ENCODE measurements around the gene CSAD. TPM values are rescaled to one million over a fixed set of nuclear protein-coding genes. Genes with fewer than 3 reads are reported as not detected.
"Not testable (repeated sequence)": the region's sequence is repeated elsewhere in the genome, so short reads cannot be mapped to it uniquely, and the experiment has no call there.

The CSAD gene
- total RNA-seq, 1 experiment from 2014 or later = 11.5 TPM

- TF ChIP-seq ZBTB43 (CRISPR knock-in tag; IDR thresholded peaks at IDR 0.05) = no peak
Observed at GRCh38 chr12:53113136-53113705, 67.5 kb downstream of the CSAD start (continued).

GRCh38 chr12:53112431-53112830, 68.3 kb downstream of the CSAD start:
- H3K4me3 Mint-ChIP-seq; POLR2A ChIA-PET; DNase-seq (ENCODE audit: low spot score); H3K4me1 Mint-ChIP-seq; ATAC-seq; H3K36me3 Mint-ChIP-seq; H3K27ac Mint-ChIP-seq: not testable (repeated sequence)
- CTCF ChIA-PET = interaction anchor here (0.7 kb wide), 2 partner anchors 105 to 335 kb away, joined by 4 to 5 read pairs; partner anchors contain the start of gene KRT76
- Mint-ChIP-seq H3K27me3 (ENCODE audit: low read depth) (peaks cover 15% of the 10 kb centered on the region), H3K9me3 (peaks cover 10% of the 10 kb centered on the region)

Other genes starting within 250 kb of the CSAD start
- 461 to 525 TPM (median 465 TPM) in 3 replicates for gene KRT18, start 231.8 kb downstream of the CSAD start, total RNA-seq (2021)
- gene EIF4B, start 174.5 kb downstream of the CSAD start, total RNA-seq (2021) = 730 to 860 TPM (median 838 TPM) in 3 replicates
- 3.4 to 7.7 TPM (median 4.1 TPM) in 3 replicates for gene TNS2, start 130.9 kb downstream of the CSAD start, total RNA-seq (2021)
- gene SPRYD3, start 101.5 kb downstream of the CSAD start, total RNA-seq (2021) = 6.5 to 11.9 TPM (median 6.8 TPM) in 3 replicates
- gene IGFBP6, start 83.3 kb downstream of the CSAD start, total RNA-seq (2021) = 6.4 to 11.2 TPM (median 7.4 TPM) in 3 replicates
- not detected in 3 replicates for gene SOAT2, start 77.4 kb downstream of the CSAD start, total RNA-seq (2021)
- gene ZNF740, start 203 bp downstream of the CSAD start, total RNA-seq (2021) = 26.6 to 36.6 TPM (median 36.1 TPM) in 3 replicates
- 0.90 to 1.4 TPM (median 1.1 TPM) in 3 replicates for gene ITGB7, start 26.3 kb upstream of the CSAD start, total RNA-seq (2021)
- 68.1 to 77.2 TPM (median 69.7 TPM) in 3 replicates for gene RARG, start 51.3 kb upstream of the CSAD start, total RNA-seq (2021)
- 41.5 to 61.4 TPM (median 48.5 TPM) in 3 replicates for gene ESPL1, start 87.4 kb upstream of the CSAD start, total RNA-seq (2021)
- 263 to 286 TPM (median 270 TPM) in 3 replicates for gene PFDN5, start 114.6 kb upstream of the CSAD start, total RNA-seq (2021)
- gene MYG1, start 118.8 kb upstream of the CSAD start, total RNA-seq (2021) = 84.7 to 93.1 TPM (median 92.8 TPM) in 3 replicates
- gene AAAS, start 140.7 kb upstream of the CSAD start, total RNA-seq (2021) = 95.8 to 104 TPM (median 98.9 TPM) in 3 replicates
- gene SP7, start 155.4 kb upstream of the CSAD start, total RNA-seq (2021) = 0.09 TPM in 1 of 3 replicates, not detected in the others
- 77.3 to 87.2 TPM (median 79.4 TPM) in 3 replicates for gene SP1, start 199.3 kb upstream of the CSAD start, total RNA-seq (2021)
- not detected in 3 replicates for gene AMHR2, start 242.9 kb upstream of the CSAD start, total RNA-seq (2021)

All from WTC11 (cell line).